ENCODE results near the gene ATP9A. TPM values are rescaled to one million over a fixed set of nuclear protein-coding genes. Genes with fewer than 3 reads are reported as not detected.

The ATP9A gene
- total RNA-seq, 1 donor from 2014 or later, result 23.1 TPM

GRCh38 chr20:51623255-51623654, 144.9 kb downstream of the ATP9A start:
- intact Hi-C loops (cut with DNase I), result no loop called here
- TF ChIP-seq, protein P1, sequence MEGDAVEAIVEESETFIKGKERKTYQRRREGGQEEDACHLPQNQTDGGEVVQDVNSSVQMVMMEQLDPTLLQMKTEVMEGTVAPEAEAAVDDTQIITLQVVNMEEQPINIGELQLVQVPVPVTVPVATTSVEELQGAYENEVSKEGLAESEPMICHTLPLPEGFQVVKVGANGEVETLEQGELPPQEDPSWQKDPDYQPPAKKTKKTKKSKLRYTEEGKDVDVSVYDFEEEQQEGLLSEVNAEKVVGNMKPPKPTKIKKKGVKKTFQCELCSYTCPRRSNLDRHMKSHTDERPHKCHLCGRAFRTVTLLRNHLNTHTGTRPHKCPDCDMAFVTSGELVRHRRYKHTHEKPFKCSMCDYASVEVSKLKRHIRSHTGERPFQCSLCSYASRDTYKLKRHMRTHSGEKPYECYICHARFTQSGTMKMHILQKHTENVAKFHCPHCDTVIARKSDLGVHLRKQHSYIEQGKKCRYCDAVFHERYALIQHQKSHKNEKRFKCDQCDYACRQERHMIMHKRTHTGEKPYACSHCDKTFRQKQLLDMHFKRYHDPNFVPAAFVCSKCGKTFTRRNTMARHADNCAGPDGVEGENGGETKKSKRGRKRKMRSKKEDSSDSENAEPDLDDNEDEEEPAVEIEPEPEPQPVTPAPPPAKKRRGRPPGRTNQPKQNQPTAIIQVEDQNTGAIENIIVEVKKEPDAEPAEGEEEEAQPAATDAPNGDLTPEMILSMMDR (IDR thresholded peaks at IDR 0.05), result no peak
- ATAC-seq, result no peak
- Histone ChIP-seq H3K27ac (no peak overlapping the region), H3K36me3 (peaks cover 16% of the 10 kb centered on the region), H3K27me3 (ENCODE audit: low read depth) (no peaks in the 10 kb centered on the region), H3K4me1 (no peaks in the 10 kb centered on the region), H3K4me3 (no peak overlapping the region), H3K9me3 (no peaks in the 10 kb centered on the region)
- no peak for DNase-seq

DNA sequence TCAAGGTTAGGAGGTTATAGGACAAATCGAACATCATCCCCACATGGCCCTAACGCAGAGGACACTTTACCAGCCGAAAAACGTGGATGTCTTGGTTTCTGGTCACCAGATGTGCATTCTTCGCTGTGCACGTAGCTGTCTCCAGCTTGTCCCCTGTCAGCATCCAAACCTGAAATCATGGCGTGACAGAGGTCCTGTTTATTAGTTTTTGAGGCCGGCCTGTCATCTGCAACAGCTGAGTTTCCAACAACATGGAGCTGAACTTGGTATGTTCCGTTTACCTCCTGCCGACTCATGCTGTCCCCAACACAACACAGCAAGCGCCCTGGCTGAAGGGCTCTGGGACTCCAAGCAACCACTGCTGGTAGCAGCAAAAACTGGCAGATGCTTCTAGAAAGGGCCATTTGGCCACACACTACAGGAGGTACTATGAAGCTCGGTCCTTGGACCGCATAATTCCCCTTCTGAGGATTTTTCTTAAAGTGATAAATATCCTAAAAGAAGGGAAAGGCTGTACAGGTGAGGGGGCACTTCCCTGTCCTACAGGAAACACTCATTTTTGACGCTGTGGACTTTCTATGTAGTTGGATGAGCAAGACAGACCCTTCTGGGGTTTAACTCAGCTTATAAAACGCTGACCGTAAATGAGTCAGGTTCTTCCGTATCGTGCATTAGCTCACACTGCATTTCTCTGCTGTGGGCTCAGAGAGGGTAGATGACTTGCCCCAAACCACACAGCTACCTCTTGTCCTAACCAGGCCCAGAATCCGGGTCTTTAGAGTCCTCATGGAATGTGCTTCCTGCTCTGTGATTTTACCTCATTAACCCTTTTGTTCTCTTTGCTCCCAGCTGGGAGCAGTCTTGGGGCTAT, 146.0 kb downstream of the ATP9A start:
- Histone ChIP-seq H3K9me3 (no peaks in the 10 kb centered on the region), H3K36me3 (peaks cover 22% of the 10 kb centered on the region), H3K4me1 (no peaks in the 10 kb centered on the region), H3K27me3 (ENCODE audit: low read depth) (no peaks in the 10 kb centered on the region), H3K4me3 (no peak overlapping the region), H3K27ac (no peak overlapping the region)
- DNase-seq (no peak), ATAC-seq (no peak)
- TF ChIP-seq, protein P1 (IDR thresholded peaks at IDR 0.05), result no peak
- intact Hi-C loops (cut with DNase I), result no loop called here

DNA sequence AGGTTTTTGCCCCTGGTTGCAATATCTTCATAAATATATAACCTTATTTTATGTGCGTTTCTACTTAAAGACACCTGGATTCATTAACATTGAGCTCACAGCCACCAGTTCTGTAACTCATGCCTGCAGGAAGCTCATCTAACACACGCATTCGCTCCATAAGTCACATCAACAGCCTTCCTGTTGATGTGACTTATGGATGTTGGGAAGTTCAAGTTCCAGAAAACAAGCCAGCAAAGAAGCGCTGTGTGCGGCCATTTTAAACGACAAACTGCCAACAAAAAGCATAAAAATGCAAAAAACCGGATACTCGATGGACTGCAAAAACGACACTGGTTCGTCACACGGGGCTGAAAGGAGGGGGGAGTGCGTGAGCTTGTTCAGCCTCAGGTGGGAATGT, 147.8 kb downstream of the ATP9A start:
- Histone ChIP-seq H3K9me3 (no peaks in the 10 kb centered on the region), H3K27me3 (ENCODE audit: low read depth) (no peaks in the 10 kb centered on the region), H3K27ac (no peak overlapping the region), H3K4me3 (no peak overlapping the region), H3K4me1 (no peaks in the 10 kb centered on the region), H3K36me3 (peaks cover 23% of the 10 kb centered on the region)
- ATAC-seq (no peak), DNase-seq (no peak)
- intact Hi-C loops (cut with DNase I), result no loop called here
- TF ChIP-seq, protein P1 (IDR thresholded peaks at IDR 0.05), result no peak

DNA sequence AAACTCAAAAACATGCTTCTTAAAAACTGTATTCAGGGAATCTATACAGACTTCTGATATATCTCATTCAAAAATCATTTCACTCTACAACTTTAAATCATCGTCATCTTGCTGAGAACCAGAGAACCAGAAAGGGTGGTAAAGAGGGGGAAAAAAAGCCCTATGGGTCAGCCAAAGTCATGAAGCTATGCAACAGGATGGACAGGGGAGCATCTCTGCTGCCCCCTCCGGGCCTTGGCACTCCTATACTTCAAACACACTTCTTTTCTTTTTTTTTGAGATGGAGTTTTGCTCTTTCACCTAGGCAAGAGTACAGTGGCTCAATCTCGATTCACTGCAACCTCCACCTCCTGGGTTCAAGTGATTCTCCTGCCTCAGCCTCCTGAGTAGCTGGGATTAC, 152.1 kb downstream of the ATP9A start:
- Histone ChIP-seq H3K9me3 (no peaks in the 10 kb centered on the region), H3K27me3 (ENCODE audit: low read depth) (no peaks in the 10 kb centered on the region), H3K27ac (no peak overlapping the region), H3K36me3 (peaks cover 20% of the 10 kb centered on the region), H3K4me1 (no peaks in the 10 kb centered on the region), H3K4me3 (no peak overlapping the region)
- TF ChIP-seq, protein P1 (IDR thresholded peaks at IDR 0.05), result no peak
- no peak for DNase-seq
- intact Hi-C loops (cut with DNase I), result no loop called here
- ATAC-seq, result no peak

GRCh38 chr20:51614687-51615086, 153.5 kb downstream of the ATP9A start:
- peaks cover 20% of the 10 kb centered on the region for H3K36me3 ChIP-seq
- ATAC-seq, result no peak
- intact Hi-C loops (cut with DNase I), result no loop called here

More at GRCh38 chr20:51614687-51615086, 153.5 kb downstream of the ATP9A start:
- Histone ChIP-seq H3K27ac (no peak overlapping the region), H3K4me3 (no peak overlapping the region), H3K9me3 (no peaks in the 10 kb centered on the region), H3K27me3 (ENCODE audit: low read depth) (no peaks in the 10 kb centered on the region), H3K4me1 (no peaks in the 10 kb centered on the region)
- TF ChIP-seq, protein P1 (IDR thresholded peaks at IDR 0.05), result no peak
- no peak for DNase-seq

Measured in lower lobe of right lung (tissue), 2 donors.